ENCODE measurements around the gene MAGOHB. TPM values are rescaled to one million over a fixed set of nuclear protein-coding genes. Genes with fewer than 3 reads are reported as not detected.

The MAGOHB gene
- total and polyA plus RNA-seq, 10 of the 15 experiments (the other 5 are each of a cell fraction or from before 2014, with no cell fraction given): 30.6 to 217 (median 55.2) TPM

DNA sequence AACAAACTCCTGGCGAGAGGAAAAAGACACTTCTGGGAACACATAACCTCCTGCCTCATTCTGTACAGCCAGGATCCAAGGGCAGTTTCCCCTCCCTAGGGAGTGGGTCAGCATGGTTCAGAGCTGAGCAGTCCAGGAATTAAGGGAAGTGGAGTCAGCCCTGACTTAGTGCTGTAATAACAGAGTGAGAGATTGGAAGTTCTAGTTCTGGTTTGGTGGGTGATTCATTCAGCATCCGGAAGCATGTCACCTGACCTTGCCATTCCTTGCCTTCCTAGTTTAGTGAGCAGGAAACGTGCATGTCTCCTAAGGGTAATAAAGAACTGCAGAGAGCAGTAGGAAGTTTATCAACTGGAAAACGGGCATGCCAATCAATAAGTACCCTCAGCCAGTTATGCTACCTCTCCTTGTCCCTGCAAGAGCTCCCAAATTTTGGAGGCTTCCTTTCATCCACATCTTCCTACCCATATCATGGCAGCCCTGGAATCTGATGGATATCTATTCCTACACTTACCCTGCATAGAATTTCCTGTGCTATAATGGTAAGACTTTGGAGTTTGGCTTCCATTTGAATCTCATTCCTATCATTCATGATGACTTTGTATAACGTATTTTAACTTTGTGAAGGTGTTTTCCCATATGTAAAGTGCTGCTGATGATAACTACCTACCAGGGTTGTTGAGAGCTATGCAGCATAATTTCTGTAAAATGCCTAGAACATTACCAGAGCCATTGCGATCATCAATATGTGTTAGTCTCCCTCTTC, 28.5 kb upstream of the MAGOHB start:
- no TSS peak for BruUV-seq (replicated peaks)
- ChIA-PET POLR2A (interaction anchor here (0.6 kb wide), 1 partner anchor 1408 kb away, joined by 7 read pairs; no protein-coding TSS in a partner anchor), RAD21 (ENCODE audit: unreplicated experiment) (no interaction called here), SMC1A (ENCODE audit: uncharacterized antibody, unreplicated experiment) (interaction anchor here (0.6 kb wide), 2 partner anchors 13 kb away, joined by 3 read pairs; no protein-coding TSS in a partner anchor), CTCF (interaction anchor here (0.6 kb wide), 1 partner anchor 46 kb away, joined by 3 read pairs; no protein-coding TSS in a partner anchor)
- no peak for FAIRE-seq
- peaks cover 2% of the 10 kb centered on the region; the same call in 1 of the 3 replicates for H3K9me3 ChIP-seq (replicated peaks; ENCODE audit: control insufficient read depth, insufficient read depth, low read length)
- H3K4me2 ChIP-seq (ENCODE audit: control insufficient read depth, insufficient read depth): no peak overlapping the region
- H3K9ac ChIP-seq (ENCODE audit: control insufficient read depth, insufficient read depth, low read length): no peak overlapping the region
- H3K79me2 ChIP-seq (ENCODE audit: control insufficient read depth, insufficient read depth, low read length): no peaks in the 10 kb centered on the region
- H3K36me3 ChIP-seq (ENCODE audit: control insufficient read depth in 2 of 2, insufficient read depth in 2 of 2, low read length in 1 of 2): no peaks in the 10 kb centered on the region
- H3K27ac ChIP-seq (ENCODE audit: control insufficient read depth, insufficient read depth): no peak overlapping the region
- ATAC-seq: no peak
- TF ChIP-seq, protein P1, sequence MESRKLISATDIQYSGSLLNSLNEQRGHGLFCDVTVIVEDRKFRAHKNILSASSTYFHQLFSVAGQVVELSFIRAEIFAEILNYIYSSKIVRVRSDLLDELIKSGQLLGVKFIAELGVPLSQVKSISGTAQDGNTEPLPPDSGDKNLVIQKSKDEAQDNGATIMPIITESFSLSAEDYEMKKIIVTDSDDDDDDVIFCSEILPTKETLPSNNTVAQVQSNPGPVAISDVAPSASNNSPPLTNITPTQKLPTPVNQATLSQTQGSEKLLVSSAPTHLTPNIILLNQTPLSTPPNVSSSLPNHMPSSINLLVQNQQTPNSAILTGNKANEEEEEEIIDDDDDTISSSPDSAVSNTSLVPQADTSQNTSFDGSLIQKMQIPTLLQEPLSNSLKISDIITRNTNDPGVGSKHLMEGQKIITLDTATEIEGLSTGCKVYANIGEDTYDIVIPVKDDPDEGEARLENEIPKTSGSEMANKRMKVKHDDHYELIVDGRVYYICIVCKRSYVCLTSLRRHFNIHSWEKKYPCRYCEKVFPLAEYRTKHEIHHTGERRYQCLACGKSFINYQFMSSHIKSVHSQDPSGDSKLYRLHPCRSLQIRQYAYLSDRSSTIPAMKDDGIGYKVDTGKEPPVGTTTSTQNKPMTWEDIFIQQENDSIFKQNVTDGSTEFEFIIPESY (IDR thresholded peaks at IDR 0.05): no peak
- no peak for TF ChIP-seq RELA (IDR thresholded peaks at IDR 0.05; ENCODE audit: borderline replicate concordance, partially characterized antibody)
- no peak for TF ChIP-seq SIX5 (IDR thresholded peaks at IDR 0.05; ENCODE audit: low read depth, low read length, severe bottlenecking)
- no peak for TF ChIP-seq JUND (IDR thresholded peaks at IDR 0.05; ENCODE audit: low read depth, low read length)
- TF ChIP-seq, protein P2, sequence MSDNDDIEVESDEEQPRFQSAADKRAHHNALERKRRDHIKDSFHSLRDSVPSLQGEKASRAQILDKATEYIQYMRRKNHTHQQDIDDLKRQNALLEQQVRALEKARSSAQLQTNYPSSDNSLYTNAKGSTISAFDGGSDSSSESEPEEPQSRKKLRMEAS (IDR thresholded peaks at IDR 0.05; ENCODE audit: low read depth, low read length): no peak
- TF ChIP-seq, protein P3, sequence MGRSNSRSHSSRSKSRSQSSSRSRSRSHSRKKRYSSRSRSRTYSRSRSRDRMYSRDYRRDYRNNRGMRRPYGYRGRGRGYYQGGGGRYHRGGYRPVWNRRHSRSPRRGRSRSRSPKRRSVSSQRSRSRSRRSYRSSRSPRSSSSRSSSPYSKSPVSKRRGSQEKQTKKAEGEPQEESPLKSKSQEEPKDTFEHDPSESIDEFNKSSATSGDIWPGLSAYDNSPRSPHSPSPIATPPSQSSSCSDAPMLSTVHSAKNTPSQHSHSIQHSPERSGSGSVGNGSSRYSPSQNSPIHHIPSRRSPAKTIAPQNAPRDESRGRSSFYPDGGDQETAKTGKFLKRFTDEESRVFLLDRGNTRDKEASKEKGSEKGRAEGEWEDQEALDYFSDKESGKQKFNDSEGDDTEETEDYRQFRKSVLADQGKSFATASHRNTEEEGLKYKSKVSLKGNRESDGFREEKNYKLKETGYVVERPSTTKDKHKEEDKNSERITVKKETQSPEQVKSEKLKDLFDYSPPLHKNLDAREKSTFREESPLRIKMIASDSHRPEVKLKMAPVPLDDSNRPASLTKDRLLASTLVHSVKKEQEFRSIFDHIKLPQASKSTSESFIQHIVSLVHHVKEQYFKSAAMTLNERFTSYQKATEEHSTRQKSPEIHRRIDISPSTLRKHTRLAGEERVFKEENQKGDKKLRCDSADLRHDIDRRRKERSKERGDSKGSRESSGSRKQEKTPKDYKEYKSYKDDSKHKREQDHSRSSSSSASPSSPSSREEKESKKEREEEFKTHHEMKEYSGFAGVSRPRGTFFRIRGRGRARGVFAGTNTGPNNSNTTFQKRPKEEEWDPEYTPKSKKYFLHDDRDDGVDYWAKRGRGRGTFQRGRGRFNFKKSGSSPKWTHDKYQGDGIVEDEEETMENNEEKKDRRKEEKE (IDR thresholded peaks at IDR 0.05): no peak
- TF ChIP-seq MYC (IDR thresholded peaks at IDR 0.05; ENCODE audit: insufficient read depth, insufficient read length, insufficient replicate concordance, low read length, severe bottlenecking): no peak
- no peak for TF ChIP-seq NR2F1 (conservative IDR thresholded peaks at IDR 0.05)
- TF ChIP-seq SUPT20H (IDR thresholded peaks at IDR 0.05; ENCODE audit: borderline replicate concordance, control insufficient read depth, low read depth, low read length): no peak
- no peak for DNase-seq (ENCODE audit: low read depth, low spot score)
- intact Hi-C loops (cut with micrococcal nuclease; ENCODE audit: unreplicated experiment): no loop called here
- in situ Hi-C loops (cut with MboI): loop anchor here (25.0 kb wide), 1 partner anchor 105 kb away; no protein-coding TSS in a partner anchor
- H3K4me3 ChIP-seq: no peak overlapping the region
- no peaks in the 10 kb centered on the region for H4K20me1 ChIP-seq (ENCODE audit: control insufficient read depth, insufficient read depth)
- H3K27me3 ChIP-seq (replicated peaks in 1 of 2; ENCODE audit: control insufficient read depth in 2 of 2, insufficient read depth in 2 of 2, low read length in 1 of 2): no peaks in the 10 kb centered on the region; a peak in 1 of 4 replicates
- 18% methylated on average over 6 of the region's 6 CpGs for WGBS (ENCODE audit: insufficient coverage, insufficient replicate concordance, low lambda C conversion rate, missing lambda C conversion rate)
- H3K4me1 ChIP-seq (ENCODE audit: control insufficient read depth, insufficient read depth, low read length): no peaks in the 10 kb centered on the region
- no peak overlapping the region for H2AFZ ChIP-seq (ENCODE audit: control insufficient read depth, low read depth, low read length)

Data from GM12878 (cell line).